Thoracic aorta (tissue), 2 donors: ENCODE results near the gene FAAH2. TPM values are rescaled to one million over a fixed set of nuclear protein-coding genes. Genes with fewer than 3 reads are reported as not detected.

Source experiments
- ATAC-seq: fragments of 150-250 bp; one replicate; pipeline ENCODE4 v1.8.0; 2017; ENCODE audit warnings: low read depth; ENCODE audit not compliant: insufficient number of reproducible peaks, low FRiP score
- DNase-seq: peaks from one replicate; pipeline ENCODE4 v3.0.0-alpha.2; 2020; ENCODE audit warnings: low spot score
- H3K27ac ChIP-seq, 2 donors: fragments of 200-600 bp; sonication (generic); 1 replicate in 1 of 2; 2 replicates in 1 of 2; pipeline ENCODE4 v1.5.1; 2016; ENCODE audit warnings: mild to moderate bottlenecking in 2 of 2, moderate library complexity in 2 of 2
- H3K27me3 ChIP-seq: fragments of 200-600 bp; sonication (generic); replicated peaks from 2 replicates; pipeline ENCODE4 v1.6.0; 2016; ENCODE audit warnings: mild to moderate bottlenecking; ENCODE audit not compliant: insufficient read depth
- H3K36me3 ChIP-seq: fragments of 200-600 bp; sonication (generic); one replicate; pipeline ENCODE4 v1.5.1; 2016
- H3K4me1 ChIP-seq, 2 donors: fragments of 200-600 bp; sonication (generic); 1 replicate in 1 of 2; 2 replicates in 1 of 2; pipeline versions ENCODE4 v1.5.1 to v1.6.0; 2016; ENCODE audit warnings: low read depth in 2 of 2, mild to moderate bottlenecking in 1 of 2; ENCODE audit not compliant: control insufficient read depth in 1 of 2
- H3K4me3 ChIP-seq: fragments of 200-600 bp; sonication (generic); 2 replicates; pipeline ENCODE4 v1.5.1; 2016; ENCODE audit warnings: mild to moderate bottlenecking
- H3K9me3 ChIP-seq: fragments of 200-600 bp; sonication (generic); 2 replicates; pipeline ENCODE4 v1.5.1; 2016
- CTCF ChIP-seq: fragments of 200-600 bp; sonication (generic); IDR thresholded peaks from one replicate; pipeline ENCODE4 v1.5.1; 2019; ENCODE audit warnings: antibody characterized with exemption
- total RNA-seq, 2 donors: library from RNA; depleted of rRNA; stranded (reverse); fragments of >200 nt; gene quantifications; one replicate each; pipeline versions ENCODE4 v1.1.0 to v1.2.3, GENCODE V29; 2016

FAAH2 gene
- total RNA-seq, 2 donors from 2014 or later: 1.2 TPM; not detected in 1

DNA sequence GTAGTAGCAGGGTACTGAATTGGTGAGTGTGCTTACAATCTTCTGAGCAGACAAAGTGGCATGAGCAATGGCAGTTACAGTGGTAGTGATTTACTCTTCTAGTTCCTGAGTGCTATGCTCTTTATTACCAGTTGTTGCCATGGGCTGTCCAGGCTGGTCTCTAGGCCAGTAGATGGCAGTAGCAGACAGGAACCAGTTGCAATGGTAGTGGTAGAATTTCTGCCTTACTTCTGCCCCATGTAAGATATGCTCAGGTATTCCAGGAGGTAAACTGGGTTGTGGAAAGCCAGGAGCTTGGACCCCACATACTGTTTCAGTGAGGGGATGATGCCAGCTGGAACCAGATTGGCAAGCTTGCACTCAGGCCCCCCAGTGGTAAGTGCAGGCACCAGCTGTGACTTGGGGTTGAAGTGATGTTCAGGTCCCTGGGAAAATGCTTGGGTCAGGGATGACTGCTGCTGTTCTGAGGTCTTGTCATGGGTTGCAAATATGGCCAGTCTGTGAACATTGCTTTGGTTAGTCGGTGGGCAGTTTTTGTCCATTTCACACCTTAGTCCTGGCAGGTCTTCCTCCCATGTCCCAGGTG, 242.3 kb downstream of the FAAH2 start:
- TF ChIP-seq CTCF: no peak
- ATAC-seq: no peak

More for the DNA sequence above, 242.3 kb downstream of the FAAH2 start:
- H3K9me3 ChIP-seq: no peaks in the 10 kb centered on the region
- H3K4me1 ChIP-seq: no peaks in the 10 kb centered on the region
- H3K27me3 ChIP-seq: no peaks in the 10 kb centered on the region
- no peak for DNase-seq
- no peaks in the 10 kb centered on the region for H3K36me3 ChIP-seq
- H3K27ac ChIP-seq: no peak overlapping the region
- no peak overlapping the region for H3K4me3 ChIP-seq

Other genes with a start within 250 kb of the FAAH2 start
- 10 to 100 TPM; 16.8 to 19.0 TPM for gene SPIN2B, start 165.2 kb upstream of the FAAH2 start, total RNA-seq
- under 1 TPM; 0.35 to 0.54 TPM for gene SPIN2A, start 149.3 kb upstream of the FAAH2 start, total RNA-seq